ENCODE results near the gene KRT76.

DNA sequence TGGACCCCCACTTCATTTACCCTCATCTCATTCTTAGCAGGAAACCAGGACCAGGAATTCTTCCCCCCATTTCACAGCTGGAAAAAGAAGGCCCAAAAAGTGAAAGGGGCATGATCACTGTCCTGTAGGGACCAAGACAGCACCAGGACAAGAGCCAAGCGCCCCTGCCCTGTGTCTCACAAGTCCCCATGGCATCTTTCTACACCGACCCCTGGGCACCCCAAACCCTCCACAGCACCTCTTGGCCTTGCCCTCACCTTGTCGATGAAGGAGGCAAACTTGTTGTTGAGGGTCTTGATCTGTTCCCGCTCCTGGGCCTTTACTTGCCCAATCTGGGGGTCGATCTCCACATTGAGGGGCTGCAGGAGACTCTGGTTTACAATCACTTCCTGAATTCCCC is 710 bp downstream of the KRT76 start:
- TF ChIP-seq, protein P1, sequence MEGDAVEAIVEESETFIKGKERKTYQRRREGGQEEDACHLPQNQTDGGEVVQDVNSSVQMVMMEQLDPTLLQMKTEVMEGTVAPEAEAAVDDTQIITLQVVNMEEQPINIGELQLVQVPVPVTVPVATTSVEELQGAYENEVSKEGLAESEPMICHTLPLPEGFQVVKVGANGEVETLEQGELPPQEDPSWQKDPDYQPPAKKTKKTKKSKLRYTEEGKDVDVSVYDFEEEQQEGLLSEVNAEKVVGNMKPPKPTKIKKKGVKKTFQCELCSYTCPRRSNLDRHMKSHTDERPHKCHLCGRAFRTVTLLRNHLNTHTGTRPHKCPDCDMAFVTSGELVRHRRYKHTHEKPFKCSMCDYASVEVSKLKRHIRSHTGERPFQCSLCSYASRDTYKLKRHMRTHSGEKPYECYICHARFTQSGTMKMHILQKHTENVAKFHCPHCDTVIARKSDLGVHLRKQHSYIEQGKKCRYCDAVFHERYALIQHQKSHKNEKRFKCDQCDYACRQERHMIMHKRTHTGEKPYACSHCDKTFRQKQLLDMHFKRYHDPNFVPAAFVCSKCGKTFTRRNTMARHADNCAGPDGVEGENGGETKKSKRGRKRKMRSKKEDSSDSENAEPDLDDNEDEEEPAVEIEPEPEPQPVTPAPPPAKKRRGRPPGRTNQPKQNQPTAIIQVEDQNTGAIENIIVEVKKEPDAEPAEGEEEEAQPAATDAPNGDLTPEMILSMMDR (IDR thresholded peaks at IDR 0.05; ENCODE audit: borderline replicate concordance, extremely low read depth, low read length, poor library complexity, severe bottlenecking) = no peak
- no peak for TF ChIP-seq EZH2 (IDR thresholded peaks at IDR 0.05; ENCODE audit: borderline replicate concordance, low read depth, low read length, severe bottlenecking)

Measured in DND-41 (cell line).